HG02642 (cell line): ENCODE results near the gene MYO3A.

Experiments used
- ATAC-seq: cut with Tn5 transposase; IDR thresholded peaks from one replicate; pipeline ENCODE4 v1.9.1; 2021; ENCODE audit warnings: mild to moderate bottlenecking; ENCODE audit not compliant: unreplicated experiment, poor library complexity

MYO3A gene

DNA sequence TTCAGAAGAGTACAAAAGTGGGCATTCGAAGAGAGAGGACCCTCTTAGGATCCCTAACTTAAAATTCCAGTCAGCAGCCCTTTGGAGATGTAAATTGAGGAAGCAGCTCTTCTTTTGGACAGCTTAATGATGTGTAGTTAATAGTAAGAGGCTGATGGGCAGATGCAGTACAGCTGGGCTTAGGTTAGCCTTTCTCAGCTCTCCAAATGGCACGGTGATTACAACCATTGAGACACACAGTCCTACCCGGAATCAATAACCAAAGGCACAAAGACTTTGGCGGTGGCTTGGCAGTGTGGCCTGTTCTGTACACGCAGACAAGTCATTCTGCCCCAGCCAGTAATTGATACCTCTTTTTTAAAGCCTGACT is 309.3 kb downstream of the MYO3A start:
- no peak for ATAC-seq

DNA sequence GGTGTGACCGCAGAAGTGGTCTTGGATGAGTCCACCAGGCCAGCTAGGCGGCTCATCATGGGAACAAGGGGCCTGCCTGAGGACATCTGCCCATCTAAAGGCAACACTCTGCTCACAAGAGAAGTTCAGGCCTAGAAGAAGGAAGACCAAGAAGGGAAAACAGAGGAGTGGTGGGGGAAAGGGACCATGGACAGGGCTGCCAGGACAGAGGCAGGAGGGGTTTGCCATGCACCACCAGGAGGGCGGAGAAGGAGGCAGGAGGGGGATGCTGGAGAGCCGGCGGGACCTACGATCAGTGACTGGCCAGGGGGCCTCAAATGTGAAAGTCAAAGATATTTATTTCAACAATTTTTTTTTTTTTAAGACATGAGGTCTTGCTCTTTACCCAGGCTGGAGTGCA is 315.7 kb downstream of the MYO3A start:
- ATAC-seq, result no peak

DNA sequence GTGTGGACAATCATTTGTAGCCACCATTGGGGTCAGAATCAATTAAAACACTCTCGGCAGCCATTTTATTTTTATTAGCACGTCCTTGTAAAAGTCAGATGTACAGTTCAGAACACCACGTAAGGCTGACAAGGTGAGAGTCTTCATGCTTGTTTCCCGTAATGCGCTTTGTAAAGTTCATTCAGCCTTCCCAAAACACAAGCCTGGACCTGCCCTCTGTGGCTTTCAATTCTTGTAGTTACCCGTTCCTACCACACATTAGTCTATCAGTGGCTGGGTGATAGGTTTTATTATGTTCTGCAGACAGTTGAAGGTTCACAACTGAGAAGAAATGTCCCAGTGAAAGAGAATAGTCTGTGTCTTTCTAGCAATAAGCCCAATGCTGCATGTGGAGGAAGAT is 317.9 kb downstream of the MYO3A start:
- ATAC-seq, result no peak

DNA sequence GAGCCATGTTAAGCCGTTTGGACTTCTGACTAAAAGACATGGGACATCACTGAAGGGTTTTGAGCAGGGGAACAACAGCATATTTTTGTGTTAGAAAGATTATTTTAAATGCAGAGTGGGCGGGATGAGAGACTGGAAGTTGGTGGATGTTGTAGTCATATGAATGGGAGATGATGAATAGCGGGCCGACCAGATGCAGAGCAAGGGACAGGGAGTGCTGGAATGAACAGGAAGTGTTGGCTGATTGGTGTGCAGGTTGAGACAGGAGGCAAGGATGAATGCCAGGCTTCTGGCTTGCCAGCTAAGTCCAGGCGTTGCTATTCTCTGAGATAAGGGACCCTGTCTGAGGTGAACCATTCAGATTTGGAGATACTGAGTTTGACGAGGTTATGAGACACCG is 320.6 kb downstream of the MYO3A start:
- no peak for ATAC-seq

DNA sequence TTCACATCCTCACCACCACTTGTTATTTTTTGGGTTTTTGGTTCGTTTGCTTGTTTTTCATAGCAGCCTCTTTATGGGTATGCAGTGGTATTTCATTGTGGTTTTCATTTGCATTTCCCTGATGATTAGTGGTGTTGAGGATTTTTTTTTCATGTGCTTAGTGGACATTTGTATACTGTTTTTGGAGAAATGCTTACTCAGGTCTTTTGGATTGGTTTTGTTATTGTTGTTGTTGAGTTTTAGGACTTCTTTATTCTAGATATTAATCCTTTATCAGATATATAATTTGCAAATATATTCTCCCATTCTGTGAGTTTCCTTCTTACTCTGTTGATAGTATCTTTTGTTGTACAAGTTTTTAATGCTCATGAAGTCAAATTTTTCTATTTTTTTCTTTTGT is 325.3 kb downstream of the MYO3A start:
- ATAC-seq, result no peak
